Measurements from ENCODE around the gene TTLL3. TPM values are rescaled to one million over a fixed set of nuclear protein-coding genes. Genes with fewer than 3 reads are reported as not detected.
A peak's percentile ranks its signal among the peaks of the same experiment; 100 is the strongest.

TTLL3 gene
- polyA plus RNA-seq, 1 of the 3 experiments (the other 2 are of a cell fraction), result 41.6 TPM

DNA sequence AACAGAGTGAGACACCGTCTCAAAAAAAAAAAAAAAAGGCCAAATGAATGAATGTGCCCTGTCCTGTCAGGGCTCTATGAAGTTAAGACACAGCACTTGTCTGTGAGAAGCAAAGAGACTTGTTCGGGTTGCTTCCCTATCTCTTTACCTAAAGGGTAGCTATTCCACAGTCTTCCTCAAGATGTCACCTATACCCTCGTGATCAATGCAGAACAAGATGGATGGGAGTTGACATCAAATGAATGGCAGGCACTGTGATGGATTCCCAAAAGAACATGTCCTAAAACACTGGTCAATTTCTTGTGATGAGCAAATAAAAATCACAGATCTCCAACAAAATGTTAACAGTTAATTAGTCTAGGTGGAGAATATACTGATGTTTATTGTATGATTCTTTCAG is 27.3 kb upstream of the TTLL3 start:
- TF ChIP-seq EZH2phosphoT487 (IDR thresholded peaks at IDR 0.05; ENCODE audit: borderline replicate concordance, low read depth) (no peak), RAD21 (IDR thresholded peaks at IDR 0.05; ENCODE audit: low read length) (peak; percentile 19; the same call in 1 of the 2 replicates), FOSL2 (IDR thresholded peaks at IDR 0.05; ENCODE audit: borderline replicate concordance, low read depth) (no peak), SIN3A (IDR thresholded peaks at IDR 0.05; ENCODE audit: borderline replicate concordance, low read depth, low read length) (no peak)
- TF ChIP-seq, protein P1, sequence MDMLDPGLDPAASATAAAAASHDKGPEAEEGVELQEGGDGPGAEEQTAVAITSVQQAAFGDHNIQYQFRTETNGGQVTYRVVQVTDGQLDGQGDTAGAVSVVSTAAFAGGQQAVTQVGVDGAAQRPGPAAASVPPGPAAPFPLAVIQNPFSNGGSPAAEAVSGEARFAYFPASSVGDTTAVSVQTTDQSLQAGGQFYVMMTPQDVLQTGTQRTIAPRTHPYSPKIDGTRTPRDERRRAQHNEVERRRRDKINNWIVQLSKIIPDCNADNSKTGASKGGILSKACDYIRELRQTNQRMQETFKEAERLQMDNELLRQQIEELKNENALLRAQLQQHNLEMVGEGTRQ (IDR thresholded peaks at IDR 0.05; ENCODE audit: borderline replicate concordance, low read depth, low read length), result no peak
- TF ChIP-seq, protein P2, sequence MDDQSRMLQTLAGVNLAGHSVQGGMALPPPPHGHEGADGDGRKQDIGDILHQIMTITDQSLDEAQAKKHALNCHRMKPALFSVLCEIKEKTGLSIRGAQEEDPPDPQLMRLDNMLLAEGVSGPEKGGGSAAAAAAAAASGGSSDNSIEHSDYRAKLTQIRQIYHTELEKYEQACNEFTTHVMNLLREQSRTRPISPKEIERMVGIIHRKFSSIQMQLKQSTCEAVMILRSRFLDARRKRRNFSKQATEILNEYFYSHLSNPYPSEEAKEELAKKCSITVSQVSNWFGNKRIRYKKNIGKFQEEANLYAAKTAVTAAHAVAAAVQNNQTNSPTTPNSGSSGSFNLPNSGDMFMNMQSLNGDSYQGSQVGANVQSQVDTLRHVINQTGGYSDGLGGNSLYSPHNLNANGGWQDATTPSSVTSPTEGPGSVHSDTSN (IDR thresholded peaks at IDR 0.05), result 0 out of 2 replicates have a peak, but pooled peaks have one; percentile 5
- Histone ChIP-seq H3K9me2 (no peaks in the 10 kb centered on the region), H3K27ac (ENCODE audit: low read depth in 2 of 2, low read length in 1 of 2) (no peak overlapping the region), H3K79me2 (ENCODE audit: insufficient read depth) (no peaks in the 10 kb centered on the region), H3K4me3 (ENCODE audit: low read depth in 2 of 2, low read length in 1 of 2) (no peak overlapping the region), H3F3A (replicated peaks; ENCODE audit: insufficient read depth) (peaks cover 8% of the 10 kb centered on the region), H3K27me3 (ENCODE audit: insufficient read depth) (no peaks in the 10 kb centered on the region), H3K9me3 (no peaks in the 10 kb centered on the region), H3K9ac (no peak overlapping the region), H3K36me3 (replicated peaks in 1 of 2; ENCODE audit: control insufficient read depth in 1 of 2, insufficient read depth in 2 of 2, low read length in 1 of 2) (peaks cover 37 to 54% of the 10 kb centered on the region in 2 experiments), H2AFZ (ENCODE audit: low read depth) (no peak overlapping the region), H3K4me2 (no peak overlapping the region), H3K4me1 (ENCODE audit: control insufficient read depth in 1 of 2, insufficient read depth in 2 of 2, low read depth in 1 of 2, low read length in 1 of 2) (no peaks in the 10 kb centered on the region; a peak in 1 of 4 replicates), H4K20me1 (ENCODE audit: insufficient read depth) (no peaks in the 10 kb centered on the region)
- POLR2A ChIA-PET, result interaction anchor here (0.8 to 1.1 kb wide), 2 partner anchors 10 to 34 kb away, joined by 3 read pairs; partner anchors contain the start of genes ARPC4 and TADA3
- DNase-seq, result no peak
- WGBS (ENCODE audit: low lambda C conversion rate), result 62% methylated on average over 3 of the region's 3 CpGs
- CTCF ChIA-PET, result no interaction called here

DNA sequence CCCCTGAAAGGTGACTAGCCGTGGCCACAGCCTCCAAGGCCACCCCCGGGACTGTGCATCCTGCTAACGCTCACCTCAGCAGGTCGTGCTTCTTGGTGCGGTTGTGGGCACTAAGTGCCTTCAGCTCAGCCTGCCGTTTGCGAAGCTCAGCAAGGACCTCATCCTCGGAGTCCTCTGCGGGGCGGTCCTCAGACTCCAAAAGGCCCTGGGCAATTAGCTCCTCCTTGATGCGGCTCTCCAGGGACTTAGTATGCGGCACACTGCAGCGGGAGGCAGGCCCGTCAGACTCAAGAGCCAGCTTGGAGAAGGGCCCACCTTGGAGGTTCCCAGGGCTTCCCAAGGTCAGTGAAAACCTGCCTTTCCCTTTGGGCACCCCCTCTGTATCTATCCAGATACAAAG is 26.1 kb upstream of the TTLL3 start:
- H3K9ac ChIP-seq, result no peak overlapping the region
- H3K4me1 ChIP-seq (ENCODE audit: control insufficient read depth in 1 of 2, insufficient read depth in 2 of 2, low read depth in 1 of 2, low read length in 1 of 2), result no peaks in the 10 kb centered on the region; a peak in 1 of 4 replicates
- H3K27ac ChIP-seq (ENCODE audit: low read depth in 2 of 2, low read length in 1 of 2), result no peak overlapping the region
- no peak for TF ChIP-seq SMC3 (IDR thresholded peaks at IDR 0.05; ENCODE audit: low read depth, low read length)
- no peak for TF ChIP-seq FOXM1 (IDR thresholded peaks at IDR 0.05; ENCODE audit: low read depth)
- TF ChIP-seq TEAD4 (IDR thresholded peaks at IDR 0.05; ENCODE audit: borderline replicate concordance, insufficient read depth), result no peak
- no peak for TF ChIP-seq RFX5 (IDR thresholded peaks at IDR 0.05; ENCODE audit: low read length)
- no peak for TF ChIP-seq ELF1 (IDR thresholded peaks at IDR 0.05)
- TF ChIP-seq, protein P3, sequence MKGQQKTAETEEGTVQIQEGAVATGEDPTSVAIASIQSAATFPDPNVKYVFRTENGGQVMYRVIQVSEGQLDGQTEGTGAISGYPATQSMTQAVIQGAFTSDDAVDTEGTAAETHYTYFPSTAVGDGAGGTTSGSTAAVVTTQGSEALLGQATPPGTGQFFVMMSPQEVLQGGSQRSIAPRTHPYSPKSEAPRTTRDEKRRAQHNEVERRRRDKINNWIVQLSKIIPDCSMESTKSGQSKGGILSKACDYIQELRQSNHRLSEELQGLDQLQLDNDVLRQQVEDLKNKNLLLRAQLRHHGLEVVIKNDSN (IDR thresholded peaks at IDR 0.05; ENCODE audit: borderline replicate concordance, low read depth), result no peak
- no peak for TF ChIP-seq FOXJ3 (CRISPR knock-in tag; IDR thresholded peaks at IDR 0.05)
- no peak for TF ChIP-seq POLR2AphosphoS5 (IDR thresholded peaks at IDR 0.05; ENCODE audit: low read depth, low read length)
- no peak for TF ChIP-seq FOSL2 (IDR thresholded peaks at IDR 0.05; ENCODE audit: borderline replicate concordance, low read depth)
- TF ChIP-seq JUND (IDR thresholded peaks at IDR 0.05), result no peak
- TF ChIP-seq, protein P2 (IDR thresholded peaks at IDR 0.05), result no peak
- no peak for TF ChIP-seq RXRA (IDR thresholded peaks at IDR 0.05; ENCODE audit: borderline replicate concordance, low read depth)
- TF ChIP-seq SIN3A (IDR thresholded peaks at IDR 0.05; ENCODE audit: borderline replicate concordance, low read depth, low read length), result no peak
- no peak for TF ChIP-seq GABPA (IDR thresholded peaks at IDR 0.05; ENCODE audit: low read depth)
- TF ChIP-seq, protein P4, sequence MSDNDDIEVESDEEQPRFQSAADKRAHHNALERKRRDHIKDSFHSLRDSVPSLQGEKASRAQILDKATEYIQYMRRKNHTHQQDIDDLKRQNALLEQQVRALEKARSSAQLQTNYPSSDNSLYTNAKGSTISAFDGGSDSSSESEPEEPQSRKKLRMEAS (IDR thresholded peaks at IDR 0.05; ENCODE audit: low read depth), result no peak
- no peak for TF ChIP-seq TAF1 (IDR thresholded peaks at IDR 0.05; ENCODE audit: borderline replicate concordance, low read depth, low read length)
- TF ChIP-seq EP300 (IDR thresholded peaks at IDR 0.05; ENCODE audit: borderline replicate concordance in 1 of 2, low read depth in 1 of 2, low read length in 1 of 2), result no peak
- TF ChIP-seq TCF12 (IDR thresholded peaks at IDR 0.05), result no peak
- no peak overlapping the region for H3K4me2 ChIP-seq
- peaks cover 3% of the 10 kb centered on the region for H3F3A ChIP-seq (replicated peaks; ENCODE audit: insufficient read depth)
- POLR2A ChIA-PET, result interaction anchor here (1.1 kb wide), 1 partner anchor 8 kb away, joined by 3 read pairs; the partner anchor contains the start of genes ARPC4 and TADA3
- no peak for DNase-seq
- H3K79me2 ChIP-seq (ENCODE audit: insufficient read depth), result no peaks in the 10 kb centered on the region
- H3K9me2 ChIP-seq, result no peaks in the 10 kb centered on the region
- CTCF ChIA-PET, result no interaction called here
- H3K36me3 ChIP-seq (replicated peaks in 1 of 2; ENCODE audit: control insufficient read depth in 1 of 2, insufficient read depth in 2 of 2, low read length in 1 of 2), result peaks cover 38 to 57% of the 10 kb centered on the region in 2 experiments
- H3K27me3 ChIP-seq (ENCODE audit: insufficient read depth), result no peaks in the 10 kb centered on the region
- H3K4me3 ChIP-seq (ENCODE audit: low read depth in 2 of 2, low read length in 1 of 2), result no peak overlapping the region
- H2AFZ ChIP-seq (ENCODE audit: low read depth), result no peak overlapping the region
- no peaks in the 10 kb centered on the region for H4K20me1 ChIP-seq (ENCODE audit: insufficient read depth)
- 99% methylated on average over 12 of the region's 14 CpGs for WGBS (ENCODE audit: low lambda C conversion rate)
- H3K9me3 ChIP-seq, result no peaks in the 10 kb centered on the region
